ENCODE results near the gene SERPINA6. TPM values are rescaled to one million over a fixed set of nuclear protein-coding genes. Genes with fewer than 3 reads are reported as not detected.
"Not testable (repeated sequence)": the region's sequence is repeated elsewhere in the genome, so short reads cannot be mapped to it uniquely, and the experiment has no call there.

Gene SERPINA6
- total RNA-seq, 6 experiments from 2014 or later: 185 to 407 (median 236) TPM

DNA sequence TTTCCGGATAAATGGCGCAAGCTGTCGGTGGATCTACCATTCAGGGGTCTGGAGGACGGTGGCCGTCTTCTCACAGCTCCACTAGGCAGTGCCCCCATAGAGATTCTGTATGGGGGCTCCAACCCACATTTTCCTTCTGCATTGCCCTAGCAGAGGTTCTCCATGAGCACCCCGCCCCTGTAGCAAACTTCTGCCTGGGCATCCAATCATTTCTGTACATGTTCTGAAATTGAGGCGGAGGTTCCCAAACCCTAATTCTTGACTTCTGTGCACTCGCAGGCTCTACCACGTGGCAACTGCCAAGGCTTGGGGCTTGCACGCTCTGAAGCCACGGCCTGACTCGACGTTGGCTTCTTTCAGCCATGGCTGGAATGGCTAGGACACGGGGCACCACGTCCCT lies 25.0 kb downstream of the SERPINA6 start:
- no peak for TF ChIP-seq POLR2A (IDR thresholded peaks at IDR 0.05)
- TF ChIP-seq, protein P1, sequence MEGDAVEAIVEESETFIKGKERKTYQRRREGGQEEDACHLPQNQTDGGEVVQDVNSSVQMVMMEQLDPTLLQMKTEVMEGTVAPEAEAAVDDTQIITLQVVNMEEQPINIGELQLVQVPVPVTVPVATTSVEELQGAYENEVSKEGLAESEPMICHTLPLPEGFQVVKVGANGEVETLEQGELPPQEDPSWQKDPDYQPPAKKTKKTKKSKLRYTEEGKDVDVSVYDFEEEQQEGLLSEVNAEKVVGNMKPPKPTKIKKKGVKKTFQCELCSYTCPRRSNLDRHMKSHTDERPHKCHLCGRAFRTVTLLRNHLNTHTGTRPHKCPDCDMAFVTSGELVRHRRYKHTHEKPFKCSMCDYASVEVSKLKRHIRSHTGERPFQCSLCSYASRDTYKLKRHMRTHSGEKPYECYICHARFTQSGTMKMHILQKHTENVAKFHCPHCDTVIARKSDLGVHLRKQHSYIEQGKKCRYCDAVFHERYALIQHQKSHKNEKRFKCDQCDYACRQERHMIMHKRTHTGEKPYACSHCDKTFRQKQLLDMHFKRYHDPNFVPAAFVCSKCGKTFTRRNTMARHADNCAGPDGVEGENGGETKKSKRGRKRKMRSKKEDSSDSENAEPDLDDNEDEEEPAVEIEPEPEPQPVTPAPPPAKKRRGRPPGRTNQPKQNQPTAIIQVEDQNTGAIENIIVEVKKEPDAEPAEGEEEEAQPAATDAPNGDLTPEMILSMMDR (IDR thresholded peaks at IDR 0.05): no peak
- intact Hi-C loops (cut with DNase I): loop anchor here in 1 of 2 donors (10.0 kb wide), 1 partner anchor 77 kb away; no protein-coding TSS in a partner anchor
- H3K27ac ChIP-seq: peak overlapping the region; percentile 94 to 99 (median 99)
- no CpG with 5 or more reads among the region's 15 CpGs for WGBS (ENCODE audit: insufficient coverage, low coverage, low lambda C conversion rate, missing lambda C conversion rate)
- no peaks in the 10 kb centered on the region for H3K9me3 ChIP-seq
- DNase-seq: peak in 1 of 3 donors; percentile 53
- H3K27me3 ChIP-seq: no peaks in the 10 kb centered on the region
- H3K4me1 ChIP-seq: peaks cover 0 to 59% (median 13%) of the 10 kb centered on the region in 4 donors
- no peak for ATAC-seq
- H3K4me3 ChIP-seq: no peak overlapping the region
- H3K36me3 ChIP-seq: no peaks in the 10 kb centered on the region

DNA sequence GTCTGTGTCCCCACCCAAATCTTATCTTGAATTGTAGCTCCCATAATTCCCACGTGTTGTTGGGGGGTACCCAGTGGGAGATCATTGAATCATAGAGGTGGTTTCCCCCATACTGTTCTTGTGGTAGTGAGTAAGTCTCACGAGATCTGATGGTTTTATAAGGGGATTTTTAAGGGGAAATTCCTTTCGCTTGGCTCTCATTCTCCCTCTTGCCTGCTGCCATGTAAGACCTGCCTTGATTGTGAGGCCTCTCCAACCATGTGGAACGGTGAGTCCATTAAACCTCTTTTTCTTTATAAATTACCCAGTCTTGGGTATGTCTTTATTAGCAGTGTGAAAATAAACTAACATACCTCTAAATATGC lies 27.0 kb downstream of the SERPINA6 start:
- not testable (repeated sequence) for DNase-seq, H3K9me3 ChIP-seq, H3K27me3 ChIP-seq, H3K36me3 ChIP-seq
- ATAC-seq: peak in 1 of 4 donors; percentile 1
- H3K4me3 ChIP-seq: peak overlapping the region in 1 of 3 donors; percentile 13
- peak overlapping the region; percentile 94 to 99 (median 99) for H3K27ac ChIP-seq
- H3K4me1 ChIP-seq: peaks cover 0 to 59% (median 13%) of the 10 kb centered on the region in 4 donors
- WGBS (ENCODE audit: insufficient coverage, low coverage, low lambda C conversion rate, missing lambda C conversion rate): 32% methylated on average over 4 of the region's 4 CpGs
- intact Hi-C loops (cut with DNase I): loop anchor here in 1 of 2 donors (10.0 kb wide), 1 partner anchor 79 kb away; no protein-coding TSS in a partner anchor

GRCh38 chr14:94295360-94296180 lies 27.6 kb downstream of the SERPINA6 start:
- WGBS (ENCODE audit: insufficient coverage, low coverage, low lambda C conversion rate, missing lambda C conversion rate): 5% methylated on average over 9 of the region's 9 CpGs
- Histone ChIP-seq H3K27ac (peak overlapping the region; percentile 94 to 99 (median 99)), H3K9me3 (no peaks in the 10 kb centered on the region), H3K4me3 (no peak overlapping the region), H3K36me3 (no peaks in the 10 kb centered on the region), H3K4me1 (peaks cover 0 to 59% (median 13%) of the 10 kb centered on the region in 4 donors), H3K27me3 (no peaks in the 10 kb centered on the region)
- intact Hi-C loops (cut with DNase I): loop anchor here in 1 of 2 donors (10.0 kb wide), 1 partner anchor 79 kb away; no protein-coding TSS in a partner anchor
- TF ChIP-seq, protein P1 (IDR thresholded peaks at IDR 0.05): no peak
- TF ChIP-seq POLR2A (IDR thresholded peaks at IDR 0.05): peak; percentile 58
- peak; percentile 54 to 82 (median 66) for DNase-seq
- ATAC-seq: peak; percentile 38 to 62 (median 53)

DNA sequence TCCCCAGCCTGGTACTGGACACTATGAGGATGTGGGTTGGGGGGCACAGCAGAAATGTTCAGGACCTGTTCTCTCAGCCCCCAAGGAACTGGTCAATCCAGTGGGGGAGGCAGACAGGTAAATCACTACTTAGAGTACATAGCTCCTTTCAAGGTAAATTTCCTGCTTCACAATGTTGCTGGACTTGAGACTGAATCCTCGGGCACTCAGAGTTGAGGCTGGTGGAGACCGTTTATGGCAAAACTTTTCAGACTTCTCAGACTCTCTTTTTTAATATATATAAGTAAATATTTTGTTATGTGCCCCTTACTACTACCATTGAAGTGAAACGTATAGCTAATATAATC lies 29.6 kb downstream of the SERPINA6 start:
- Histone ChIP-seq H3K4me1 (peaks cover 0 to 60% (median 13%) of the 10 kb centered on the region in 4 donors), H3K36me3 (peaks cover 0 to 13% (median 2%) of the 10 kb centered on the region in 4 donors), H3K27ac (peak overlapping the region; percentile 94 to 99 (median 99)), H3K27me3 (no peaks in the 10 kb centered on the region), H3K4me3 (peak overlapping the region in 2 of 3 donors; percentile 70 to 74), H3K9me3 (no peaks in the 10 kb centered on the region)
- intact Hi-C loops (cut with DNase I): loop anchor here in 1 of 2 donors (10.0 kb wide), 1 partner anchor 81 kb away; no protein-coding TSS in a partner anchor
- DNase-seq (no peak), ATAC-seq (no peak)
- WGBS (ENCODE audit: insufficient coverage, low coverage, low lambda C conversion rate, missing lambda C conversion rate): 28% methylated on average over 3 of the region's 3 CpGs
- TF ChIP-seq, protein P1 (IDR thresholded peaks at IDR 0.05): no peak
- TF ChIP-seq POLR2A (IDR thresholded peaks at IDR 0.05): no peak
